Esophagus squamous epithelium (tissue), 5 donors: ENCODE measurements around the gene ERMP1. TPM values are rescaled to one million over a fixed set of nuclear protein-coding genes. Genes with fewer than 3 reads are reported as not detected.

Experiments used
- DNase-seq: peaks from one replicate; lab custom pipeline; 2025; lab: John Stamatoyannopoulos, UW
- H3K27ac ChIP-seq, 4 donors: fragments of 200-600 bp; sonication (generic); one replicate each; pipeline ENCODE4 v1.5.1; 2016 to 2019; ENCODE audit warnings: mild to moderate bottlenecking in 1 of 4
- H3K27me3 ChIP-seq, 4 donors: fragments of 200-600 bp; sonication (generic); 1 replicate in 3 of 4; 2 replicates in 1 of 4; pipeline versions ENCODE4 v1.5.1 to v1.6.0; 2017 to 2021; ENCODE audit warnings: antibody characterized with exemption in 1 of 4
- H3K36me3 ChIP-seq, 3 donors: fragments of 200-600 bp; sonication (generic); one replicate each; pipeline ENCODE4 v1.5.1; 2016 to 2019
- H3K4me1 ChIP-seq, 3 donors: fragments of 200-600 bp; sonication (generic); one replicate each; pipeline ENCODE4 v1.5.1; 2017 to 2019
- H3K4me3 ChIP-seq, 4 donors: fragments of 200-600 bp; sonication (generic); 1 replicate in 3 of 4; 2 replicates in 1 of 4; pipeline ENCODE4 v1.5.1; 2016 to 2019; ENCODE audit warnings: mild to moderate bottlenecking in 2 of 4, moderate library complexity in 1 of 4
- H3K9me3 ChIP-seq, 3 donors: fragments of 200-600 bp; sonication (generic); one replicate each; pipeline ENCODE4 v1.5.1; 2016 to 2019
- POLR2A ChIP-seq, 4 donors: fragments of 450-650 bp; IDR thresholded peaks; one replicate each; pipeline ENCODE4 v1.6.1; 2017; ENCODE audit warnings: antibody characterized with exemption in 4 of 4, mild to moderate bottlenecking in 4 of 4, moderate library complexity in 3 of 4
- WGBS, 2 donors: methylation state at CpG; one replicate each; pipeline ENCODE4 v1.1.5; 2018; 5-methylcytosine and 5-hydroxymethylcytosine counted together
- intact Hi-C: fragments of 100-400 bp; cut with DNase I; formaldehyde crosslinking; loops from one replicate; pipeline ENCODE4 v1.15.0; 2022
- total RNA-seq, 4 donors: library from RNA; depleted of rRNA; stranded (reverse); fragments of >200 nt; gene quantifications; one replicate each; pipeline ENCODE4 v1.1.0, GENCODE V29; 2016
- TF ChIP-seq, protein P1 (sequence below), 6 experiments: fragments of 450-650 bp in 4 of 6; fragments of 200-600 bp in 2 of 6; sonication (generic) in 2 of 6; IDR thresholded peaks; one replicate each; pipeline ENCODE4 v1.5.1; 2016 to 2019; ENCODE audit warnings: antibody characterized with exemption in 6 of 6, mild to moderate bottlenecking in 4 of 6, moderate library complexity in 4 of 6
- donor health status: DM: yes; HTN: yes; CAD: no.

Gene ERMP1
- total RNA-seq, 4 donors from 2014 or later = 24.4 to 38.2 (median 29.9) TPM

DNA sequence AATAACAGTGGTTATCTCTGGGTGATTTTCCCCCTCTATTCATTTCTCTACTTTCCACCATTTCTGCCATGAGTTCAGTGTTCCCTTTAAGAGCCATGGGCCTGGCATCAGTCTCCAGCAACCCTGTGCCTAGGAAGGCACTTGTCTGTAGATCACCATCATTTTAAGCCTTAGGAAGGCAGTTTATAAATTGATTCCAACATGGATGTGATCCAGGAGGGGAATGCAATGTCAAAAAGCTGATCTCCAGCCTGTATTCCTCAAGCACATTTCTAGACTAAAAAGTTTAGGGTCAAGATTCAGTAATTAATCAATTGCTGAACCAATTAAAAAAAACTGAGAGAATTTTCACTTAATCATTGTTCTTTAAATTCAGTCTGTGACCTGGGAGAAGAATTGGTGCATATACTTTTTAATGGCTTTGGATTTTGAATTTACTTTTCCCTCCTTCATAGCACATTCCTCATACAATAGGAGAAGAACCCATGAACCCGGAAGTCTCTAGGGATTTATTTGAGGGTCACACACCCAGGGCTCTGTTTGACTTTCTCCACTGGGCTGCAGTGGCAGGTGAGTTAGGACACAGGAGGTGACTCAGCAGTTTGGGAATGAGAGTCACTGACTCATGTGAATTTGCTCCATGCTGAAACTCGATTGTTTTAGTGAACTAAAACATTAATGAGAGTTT lies 6.1 kb upstream of the ERMP1 start:
- no peak for DNase-seq
- Histone ChIP-seq H3K4me3 (no peak overlapping the region), H3K4me1 (peaks cover 0 to 33% (median 17%) of the 10 kb centered on the region in 3 donors), H3K36me3 (no peaks in the 10 kb centered on the region), H3K9me3 (no peaks in the 10 kb centered on the region), H3K27me3 (no peaks in the 10 kb centered on the region), H3K27ac (peak overlapping the region in 3 of 4 donors; percentile 37 to 42 (median 37))
- WGBS, 2 donors = 30 to 34% methylated on average over 2 of the region's 2 CpGs
- TF ChIP-seq, protein P1, sequence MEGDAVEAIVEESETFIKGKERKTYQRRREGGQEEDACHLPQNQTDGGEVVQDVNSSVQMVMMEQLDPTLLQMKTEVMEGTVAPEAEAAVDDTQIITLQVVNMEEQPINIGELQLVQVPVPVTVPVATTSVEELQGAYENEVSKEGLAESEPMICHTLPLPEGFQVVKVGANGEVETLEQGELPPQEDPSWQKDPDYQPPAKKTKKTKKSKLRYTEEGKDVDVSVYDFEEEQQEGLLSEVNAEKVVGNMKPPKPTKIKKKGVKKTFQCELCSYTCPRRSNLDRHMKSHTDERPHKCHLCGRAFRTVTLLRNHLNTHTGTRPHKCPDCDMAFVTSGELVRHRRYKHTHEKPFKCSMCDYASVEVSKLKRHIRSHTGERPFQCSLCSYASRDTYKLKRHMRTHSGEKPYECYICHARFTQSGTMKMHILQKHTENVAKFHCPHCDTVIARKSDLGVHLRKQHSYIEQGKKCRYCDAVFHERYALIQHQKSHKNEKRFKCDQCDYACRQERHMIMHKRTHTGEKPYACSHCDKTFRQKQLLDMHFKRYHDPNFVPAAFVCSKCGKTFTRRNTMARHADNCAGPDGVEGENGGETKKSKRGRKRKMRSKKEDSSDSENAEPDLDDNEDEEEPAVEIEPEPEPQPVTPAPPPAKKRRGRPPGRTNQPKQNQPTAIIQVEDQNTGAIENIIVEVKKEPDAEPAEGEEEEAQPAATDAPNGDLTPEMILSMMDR (IDR thresholded peaks at IDR 0.05) = peak in 1 of 6 experiments; percentile 6
- TF ChIP-seq POLR2A (IDR thresholded peaks at IDR 0.05) = no peak
- intact Hi-C loops = no loop called here

DNA sequence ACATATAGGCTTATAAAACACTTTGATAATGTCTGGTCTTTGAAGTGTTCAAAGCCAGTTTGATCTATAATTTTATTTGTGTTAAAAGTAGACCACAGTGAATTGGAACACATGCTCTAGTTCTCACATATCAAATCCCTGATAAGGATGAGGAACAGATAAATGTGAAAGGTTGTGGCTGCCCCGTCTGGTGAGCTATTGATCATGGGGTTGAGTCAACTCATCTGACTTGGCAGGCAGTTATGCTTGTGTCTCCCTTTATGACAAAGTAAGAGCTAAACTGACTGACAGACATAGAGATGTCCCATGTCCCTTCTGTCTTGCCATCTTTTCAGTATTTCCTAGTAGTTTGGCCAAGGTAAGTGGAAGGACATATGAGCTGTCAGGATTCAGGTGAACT lies 2.9 kb upstream of the ERMP1 start:
- Histone ChIP-seq H3K4me1 (peaks cover 0 to 43% (median 24%) of the 10 kb centered on the region in 3 donors), H3K36me3 (peaks cover 0 to under 1% (median 0%) of the 10 kb centered on the region in 3 donors), H3K27me3 (no peaks in the 10 kb centered on the region), H3K4me3 (no peak overlapping the region), H3K9me3 (no peaks in the 10 kb centered on the region), H3K27ac (no peak overlapping the region)
- DNase-seq = no peak
- no peak for TF ChIP-seq POLR2A (IDR thresholded peaks at IDR 0.05)
- TF ChIP-seq, protein P1 (IDR thresholded peaks at IDR 0.05) = no peak
- intact Hi-C loops = no loop called here
- WGBS, 2 donors = 40 to 76% methylated on average over 1 of the region's 1 CpG

DNA sequence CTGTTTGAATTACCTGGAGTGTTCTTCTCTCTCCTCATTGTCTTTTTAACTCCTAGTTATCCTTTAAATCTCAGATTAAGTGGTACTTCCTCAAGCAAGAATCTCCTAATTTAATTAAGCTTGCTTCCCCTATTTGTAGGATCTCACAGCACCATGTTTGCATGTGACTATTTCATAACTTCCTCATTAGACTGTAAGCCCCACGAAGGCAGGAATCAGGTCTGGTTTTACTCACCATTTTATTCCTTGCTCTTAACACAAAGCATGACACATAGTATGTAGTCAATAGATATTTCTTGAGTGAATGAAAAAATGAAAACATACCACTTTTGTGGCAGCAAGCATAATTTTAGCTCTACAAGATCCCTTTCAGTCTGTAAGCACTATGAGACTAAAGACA lies 1.3 kb upstream of the ERMP1 start:
- TF ChIP-seq POLR2A (IDR thresholded peaks at IDR 0.05) = no peak
- TF ChIP-seq, protein P1 (IDR thresholded peaks at IDR 0.05) = no peak
- no peaks in the 10 kb centered on the region for H3K27me3 ChIP-seq
- WGBS, 2 donors = 63 to 76% methylated on average over 1 of the region's 1 CpG
- H3K4me1 ChIP-seq = peaks cover 0 to 38% (median 16%) of the 10 kb centered on the region in 3 donors
- H3K4me3 ChIP-seq = no peak overlapping the region
- H3K9me3 ChIP-seq = no peaks in the 10 kb centered on the region
- H3K27ac ChIP-seq = no peak overlapping the region
- intact Hi-C loops = no loop called here
- DNase-seq = no peak
- peaks cover 0 to 16% (median 0%) of the 10 kb centered on the region in 3 donors for H3K36me3 ChIP-seq

DNA sequence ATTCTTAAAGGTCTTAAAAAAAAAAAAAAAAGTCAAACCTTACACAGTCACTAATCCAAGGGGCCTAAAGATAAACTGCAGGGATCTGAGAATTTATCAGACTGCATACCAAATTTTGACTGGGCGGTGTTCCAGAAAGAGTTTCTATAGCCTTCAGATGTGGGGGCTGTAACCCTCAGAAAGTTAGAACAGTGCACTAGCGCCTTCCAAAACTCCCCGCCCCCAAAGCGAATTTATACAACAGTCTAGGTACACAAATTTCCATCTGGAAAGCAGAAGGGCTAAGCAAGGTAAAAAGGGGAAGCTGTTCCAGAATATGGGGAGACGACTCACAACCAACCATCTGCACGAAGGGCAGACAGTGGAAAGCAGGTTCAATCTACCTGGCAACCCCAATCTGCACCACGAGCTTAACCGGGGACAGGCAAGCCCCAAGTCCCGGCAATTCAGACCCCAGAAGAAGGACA lies 813 bp downstream of the ERMP1 start:
- peaks cover 0 to 35% (median 0%) of the 10 kb centered on the region in 3 donors for H3K36me3 ChIP-seq
- intact Hi-C loops = no loop called here
- H3K4me1 ChIP-seq = peaks cover 0 to 33% (median 15%) of the 10 kb centered on the region in 3 donors
- no peak for TF ChIP-seq POLR2A (IDR thresholded peaks at IDR 0.05)
- TF ChIP-seq, protein P1 (IDR thresholded peaks at IDR 0.05) = no peak
- WGBS, 2 donors = 2% methylated on average over 6 to 7 of the region's 9 CpGs
- H3K4me3 ChIP-seq = peak overlapping the region; percentile 64 to 98 (median 94)
- no peaks in the 10 kb centered on the region for H3K9me3 ChIP-seq
- no peak for DNase-seq
- H3K27me3 ChIP-seq = no peaks in the 10 kb centered on the region
- H3K27ac ChIP-seq = peak overlapping the region; percentile 80 to 93 (median 86)

DNA sequence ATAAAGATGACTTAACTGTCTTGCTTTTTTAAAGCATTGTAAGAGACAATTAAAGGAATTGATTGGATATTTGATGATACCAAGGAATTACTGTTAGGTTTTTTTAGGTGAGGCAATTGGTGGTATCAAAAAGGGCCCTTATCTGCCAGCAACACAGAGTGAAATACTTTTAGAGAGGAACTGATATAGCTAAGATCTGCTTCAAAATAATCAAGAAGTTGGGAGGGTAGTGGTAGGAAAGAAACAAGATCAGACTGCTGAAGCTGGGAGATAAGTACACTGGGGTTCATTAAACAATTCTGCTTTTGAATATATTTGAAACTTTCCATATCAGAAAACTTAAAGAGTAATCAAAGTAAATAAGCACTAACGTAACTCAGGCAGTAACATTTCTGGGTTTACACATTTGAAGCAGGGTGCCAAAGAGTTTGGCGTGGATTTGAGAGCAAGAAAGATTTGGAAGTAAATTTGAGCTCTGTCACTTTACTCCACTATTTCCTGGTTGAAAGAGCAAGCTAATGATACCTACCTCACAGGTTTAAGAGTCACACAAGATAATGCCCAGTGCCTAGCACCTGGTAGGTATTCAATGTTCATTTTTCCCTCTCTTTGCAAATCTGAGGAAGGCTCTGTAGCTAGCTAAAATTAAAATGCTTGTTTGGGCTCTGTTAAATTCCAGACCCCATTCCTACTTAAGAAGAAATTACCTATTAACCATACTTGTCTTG lies 6.9 kb downstream of the ERMP1 start:
- DNase-seq = no peak
- intact Hi-C loops = no loop called here
- no peaks in the 10 kb centered on the region for H3K9me3 ChIP-seq
- no peak for TF ChIP-seq POLR2A (IDR thresholded peaks at IDR 0.05)
- TF ChIP-seq, protein P1 (IDR thresholded peaks at IDR 0.05) = no peak
- H3K36me3 ChIP-seq = peaks cover 0 to 91% (median 0%) of the 10 kb centered on the region in 3 donors
- no peak overlapping the region for H3K4me3 ChIP-seq
- H3K27me3 ChIP-seq = no peaks in the 10 kb centered on the region
- peaks cover 0 to 7% (median 0%) of the 10 kb centered on the region in 3 donors for H3K4me1 ChIP-seq
- WGBS, 2 donors = 87 to 95% methylated on average over 2 of the region's 2 CpGs
- H3K27ac ChIP-seq = no peak overlapping the region
